SK-N-MC (cell line): ENCODE data around the gene ACSS2.

ENCODE experiments used
- EZH2 ChIP-seq: fragments of 200-600 bp; sonication (generic); IDR thresholded peaks from one replicate; pipeline ENCODE4 v1.6.1; 2017; ENCODE audit warnings: antibody characterized with exemption
- POLR2AphosphoS5 ChIP-seq: IDR thresholded peaks from 2 replicates; pipeline ENCODE4 v1.6.1; 2012; ENCODE audit warnings: mild to moderate bottlenecking, low read depth, low read length, borderline replicate concordance

GRCh38 chr20:34871320-34871926, 5.0 kb upstream of the ACSS2 start:
- TF ChIP-seq EZH2 (no peak), POLR2AphosphoS5 (no peak)
